Dermis blood vessel endothelial cell (primary cell): ENCODE measurements around the gene ESR1. TPM values are rescaled to one million over a fixed set of nuclear protein-coding genes. Genes with fewer than 3 reads are reported as not detected.
"Not testable (repeated sequence)": the region's sequence is repeated elsewhere in the genome, so short reads cannot be mapped to it uniquely, and the experiment has no call there.

Experiments used
- DNase-seq: peaks from one replicate; pipeline ENCODE4 v3.0.0; 2010
- total RNA-seq: library from RNA; depleted of rRNA; stranded (reverse); fragments of >200 nt; gene quantifications from 2 replicates; pipeline ENCODE4 v1.2.3, GENCODE V29; 2014

The ESR1 gene
- total RNA-seq, 1 donor from 2014 or later, result not detected

- not testable (repeated sequence) for DNase-seq
These were observed 92.3 kb downstream of the ESR1 start for GRCh38 chr6:151899796-151900195.

DNA sequence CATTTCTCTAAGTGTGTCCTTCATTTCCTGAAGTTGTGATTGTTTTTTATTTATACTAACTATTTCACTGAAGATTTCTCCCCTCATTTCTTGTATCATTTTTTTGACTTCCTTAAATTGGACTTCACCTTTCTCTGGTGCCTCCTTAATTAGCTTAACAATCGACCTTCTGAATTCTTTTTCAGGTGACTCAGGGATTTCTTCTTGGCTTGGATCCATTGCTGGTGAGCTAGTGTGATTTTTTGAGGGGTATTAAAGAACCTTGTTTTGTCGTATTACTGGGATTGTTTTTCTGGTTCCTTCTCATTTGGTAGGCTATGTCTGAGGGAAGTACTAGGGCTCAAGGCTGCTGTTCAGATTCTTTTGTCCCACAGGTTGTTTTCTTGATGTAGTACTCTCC lies 92.8 kb downstream of the ESR1 start:
- DNase-seq, result no peak

DNA sequence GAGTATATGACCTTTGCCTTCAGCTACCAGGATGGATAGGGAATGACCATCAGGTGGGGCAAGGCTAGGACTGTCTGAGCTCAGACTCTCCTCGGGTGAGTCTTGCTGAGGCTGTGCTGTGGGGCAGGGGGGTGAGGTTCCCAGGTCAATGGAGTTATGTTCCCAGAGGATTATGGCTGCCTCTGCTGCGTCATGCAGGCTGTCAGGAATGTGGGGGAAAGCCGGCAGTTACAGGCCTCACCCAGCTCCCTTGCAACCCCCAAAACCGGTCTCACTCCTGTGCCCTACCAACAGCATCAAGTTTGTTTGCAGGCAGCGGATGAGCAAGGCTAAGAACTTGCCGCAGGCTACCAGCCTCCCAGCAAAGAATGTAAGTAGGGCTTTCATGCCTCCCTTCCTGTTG lies 93.5 kb downstream of the ESR1 start:
- DNase-seq, result no peak

DNA sequence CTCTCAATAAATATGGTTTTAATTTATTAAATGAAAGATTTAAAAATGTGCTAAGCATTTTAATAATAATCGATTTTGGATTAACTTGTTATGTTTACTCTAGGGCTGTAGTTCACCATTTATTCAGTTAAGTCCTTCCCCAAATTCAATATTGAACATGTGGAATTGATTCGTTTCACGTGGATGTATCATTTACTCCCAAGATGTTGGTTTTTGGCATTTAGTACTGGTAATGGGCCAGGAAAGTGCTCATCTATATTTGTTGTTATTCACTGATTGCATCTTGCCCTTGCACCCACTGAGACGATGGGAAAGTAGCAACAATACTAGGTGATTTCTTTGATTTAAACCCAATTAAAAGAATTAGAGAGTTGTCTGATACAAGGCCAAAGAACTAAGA lies 97.1 kb downstream of the ESR1 start:
- DNase-seq, result no peak

- DNase-seq, result no peak
These were observed 97.6 kb downstream of the ESR1 start for GRCh38 chr6:151905072-151905471.

DNA sequence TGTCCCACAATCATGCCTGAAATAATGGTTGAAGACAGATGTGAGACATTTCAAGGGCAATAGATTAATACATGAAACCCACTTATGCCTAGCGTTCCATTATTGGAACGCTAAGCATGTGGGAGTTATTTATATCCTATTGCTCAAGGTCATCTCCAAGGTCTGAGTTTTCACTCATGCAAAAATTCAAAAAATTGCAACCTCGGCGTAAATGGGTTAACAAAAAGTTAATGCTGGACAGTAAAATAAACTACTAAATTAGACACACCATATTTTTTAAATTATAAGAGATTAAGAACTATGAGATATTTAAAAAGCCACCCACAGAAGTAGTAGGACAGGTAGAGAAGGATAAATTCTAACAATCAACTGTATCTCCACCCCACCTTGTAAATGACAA lies 98.4 kb downstream of the ESR1 start:
- DNase-seq, result no peak

GRCh38 chr6:151911401-151911800 lies 103.9 kb downstream of the ESR1 start:
- no peak for DNase-seq

- no peak for DNase-seq
These were observed 107.0 kb downstream of the ESR1 start for GRCh38 chr6:151914484-151914883.

DNA sequence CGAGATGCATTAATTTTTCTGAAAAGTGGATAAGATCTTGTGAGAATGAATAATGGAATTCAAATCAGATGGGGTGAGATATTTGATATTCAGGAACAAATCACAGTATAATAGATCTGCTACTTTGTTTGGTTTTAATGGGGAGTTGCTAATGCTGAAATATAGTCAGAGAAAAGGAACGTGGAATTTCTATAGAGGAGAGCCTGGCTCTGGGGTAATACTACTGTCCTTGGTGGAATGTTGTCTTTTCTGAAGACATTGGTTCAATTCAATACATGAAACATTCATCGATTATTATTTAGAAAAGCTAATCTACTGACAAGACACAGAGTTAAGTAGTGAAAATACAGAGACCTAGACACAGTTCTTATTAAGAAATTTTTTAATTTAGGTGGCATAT lies 108.6 kb downstream of the ESR1 start:
- no peak for DNase-seq

GRCh38 chr6:151916680-151917164 lies 109.2 kb downstream of the ESR1 start:
- DNase-seq, result no peak

GRCh38 chr6:151917531-151918329 lies 110.2 kb downstream of the ESR1 start:
- no peak for DNase-seq

DNA sequence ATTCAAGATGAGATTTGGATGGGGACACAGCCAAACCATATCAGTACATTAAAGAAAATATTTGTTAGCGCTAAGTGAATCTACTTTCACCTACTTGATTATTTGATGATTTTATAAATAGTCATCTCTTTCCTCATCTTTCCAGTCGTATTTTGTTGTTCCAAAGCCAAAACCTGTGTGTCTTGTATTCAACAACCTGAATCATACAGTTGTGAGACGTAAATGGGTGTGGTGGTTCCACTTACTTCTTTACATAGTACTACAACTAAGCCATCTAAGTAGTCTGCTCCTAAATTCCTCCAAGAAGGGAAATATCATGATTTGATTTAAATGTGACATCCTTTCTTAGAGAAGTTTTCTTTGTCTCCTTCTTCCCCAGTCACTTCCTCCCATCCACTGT lies 132.8 kb downstream of the ESR1 start:
- DNase-seq, result no peak

DNA sequence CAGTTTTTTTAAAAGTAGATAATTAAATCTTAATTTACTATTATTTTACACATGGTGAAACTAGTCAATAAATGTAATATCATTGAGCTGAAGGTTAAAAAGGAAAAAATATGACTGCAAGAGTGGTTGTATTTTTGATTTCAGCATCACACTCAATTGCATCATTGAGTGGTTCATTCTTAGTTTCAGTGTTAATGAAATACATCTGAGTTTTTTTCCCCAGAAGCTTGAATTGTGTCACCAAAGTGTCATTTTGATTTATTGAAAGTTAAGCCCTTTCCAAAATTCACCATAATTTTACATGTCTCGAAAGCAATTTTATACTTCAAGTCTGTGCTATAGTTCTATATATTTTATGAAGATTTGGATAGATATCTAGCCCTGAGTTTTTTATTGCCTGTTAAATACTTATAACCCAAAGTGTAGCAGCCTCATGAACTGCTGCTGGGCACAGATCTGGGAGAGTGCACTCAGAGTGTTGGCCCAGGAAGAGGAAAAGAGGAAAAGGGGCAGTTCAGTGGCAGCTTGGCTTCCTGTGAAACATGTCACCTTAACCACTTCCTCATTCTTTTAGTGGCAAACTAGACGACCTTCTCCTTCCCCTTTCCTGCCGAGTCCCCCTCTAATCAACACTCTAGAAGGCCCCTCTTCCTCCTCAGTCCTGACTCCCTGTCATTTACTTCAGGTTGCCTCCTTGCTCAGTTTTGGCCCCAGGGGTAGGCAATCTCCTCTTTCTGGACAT lies 140.7 kb downstream of the ESR1 start:
- no peak for DNase-seq

GRCh38 chr6:151958332-151958731 lies 150.8 kb downstream of the ESR1 start:
- DNase-seq, result no peak

DNA sequence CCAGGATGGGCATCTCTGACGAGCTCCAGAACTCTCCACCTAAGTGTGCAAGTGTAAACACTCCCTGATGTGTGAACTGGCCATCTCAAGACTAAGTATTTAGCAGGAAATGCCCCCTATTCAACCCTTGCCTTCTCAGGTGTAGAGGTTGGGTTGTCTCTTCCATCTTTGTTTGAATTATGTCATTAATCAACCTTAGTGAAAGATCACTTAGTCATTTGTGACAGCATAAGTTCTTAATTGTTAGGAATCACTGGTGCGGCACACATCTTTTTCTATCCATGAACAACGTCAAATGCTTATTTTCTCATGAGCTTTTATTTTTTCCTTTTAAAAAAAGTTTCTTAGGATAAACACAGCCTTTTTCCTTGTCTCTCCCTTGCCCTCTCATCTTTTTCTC lies 151.6 kb downstream of the ESR1 start:
- DNase-seq, result no peak

GRCh38 chr6:151961809-151962208 lies 154.3 kb downstream of the ESR1 start:
- DNase-seq, result no peak

- no peak for DNase-seq
These were observed 154.9 kb downstream of the ESR1 start for GRCh38 chr6:151962246-151962846.

DNA sequence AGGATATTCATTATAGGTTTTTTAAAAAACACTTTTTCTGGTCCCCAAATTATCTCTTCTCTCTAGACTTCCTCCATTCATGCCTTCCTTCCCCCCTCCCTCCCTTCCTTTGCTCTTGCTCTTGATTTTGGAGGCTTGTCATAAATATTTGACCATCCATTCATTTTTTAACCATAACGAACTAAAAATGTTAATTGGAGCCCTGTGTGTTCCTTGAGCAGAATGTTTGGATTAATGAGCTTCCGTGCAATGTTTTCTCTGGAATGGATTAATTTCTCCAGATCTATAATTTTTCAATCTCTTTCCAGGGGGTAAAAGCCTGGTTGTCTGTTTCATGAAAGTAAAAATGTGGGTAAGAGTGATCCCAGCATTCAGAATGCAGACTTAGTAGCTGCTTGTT lies 155.5 kb downstream of the ESR1 start:
- DNase-seq, result no peak

DNA sequence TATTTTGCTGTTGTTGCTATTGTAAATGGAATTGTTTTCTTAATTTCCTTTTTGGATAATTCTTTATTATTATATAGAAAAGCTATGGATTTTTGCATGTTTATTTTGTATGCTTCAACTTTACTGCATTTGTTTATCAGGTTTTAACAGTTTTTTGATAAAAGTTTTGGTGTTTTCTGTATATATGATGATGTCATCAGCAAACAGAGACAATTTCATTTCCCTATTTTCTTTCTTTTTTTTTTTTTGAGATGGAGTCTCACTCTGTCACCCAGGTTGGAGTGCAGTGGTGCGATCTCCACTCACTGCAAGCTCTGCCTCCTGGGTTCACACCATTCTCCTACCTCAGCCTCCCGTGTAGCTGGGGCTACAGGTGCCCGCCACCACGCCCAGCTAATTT lies 156.9 kb downstream of the ESR1 start:
- not testable (repeated sequence) for DNase-seq

- DNase-seq, result peak; percentile 3
These were observed 166.7 kb downstream of the ESR1 start for GRCh38 chr6:151974061-151974617.

DNA sequence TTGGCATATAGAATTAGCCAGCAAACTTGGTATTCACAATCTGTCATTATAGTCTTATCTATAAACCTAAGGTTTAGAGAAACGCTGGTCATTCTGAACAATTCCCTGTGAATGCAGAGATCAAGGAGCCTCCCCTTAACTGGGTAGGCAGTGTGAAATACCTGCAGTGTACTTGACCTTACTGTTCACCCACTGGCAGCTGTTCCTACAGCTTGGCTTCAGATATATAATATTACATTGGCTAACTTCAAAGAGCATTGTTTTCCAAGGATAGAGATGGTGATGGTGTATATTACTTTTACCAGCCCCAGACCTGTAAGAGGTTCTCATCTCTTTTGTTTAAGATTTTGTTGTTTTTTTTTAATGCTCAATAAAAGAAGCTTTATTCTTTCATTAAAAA lies 168.3 kb downstream of the ESR1 start:
- no peak for DNase-seq

- DNase-seq, result not testable (repeated sequence)
These were observed 180.7 kb downstream of the ESR1 start for GRCh38 chr6:151988199-151988598.

GRCh38 chr6:151992091-151992490 lies 184.6 kb downstream of the ESR1 start:
- no peak for DNase-seq
